Hepatocyte (in vitro differentiated cells): ENCODE results near the gene OR9A4. TPM values are rescaled to one million over a fixed set of nuclear protein-coding genes. Genes with fewer than 3 reads are reported as not detected.

Source experiments
- DNase-seq: peaks from one replicate; pipeline ENCODE4 v3.0.0-alpha.2; 2016; ENCODE audit warnings: low spot score
- H2AFZ ChIP-seq: fragments of 200-600 bp; sonication (generic); 2 replicates; pipeline ENCODE4 v1.6.0; 2016; ENCODE audit warnings: antibody characterized with exemption, mild to moderate bottlenecking
- H3K27ac ChIP-seq: fragments of 200-600 bp; sonication (generic); 2 replicates; pipeline ENCODE4 v1.5.1; 2016; ENCODE audit warnings: mild to moderate bottlenecking
- H3K27me3 ChIP-seq: fragments of 200-600 bp; sonication (generic); 2 replicates; pipeline ENCODE4 v1.6.1; 2016
- H3K36me3 ChIP-seq: fragments of 200-600 bp; sonication (generic); replicated peaks from 2 replicates; pipeline ENCODE4 v1.5.1; 2016; ENCODE audit warnings: low read depth; ENCODE audit not compliant: insufficient read depth
- H3K4me1 ChIP-seq: fragments of 200-600 bp; sonication (generic); 2 replicates; pipeline ENCODE4 v1.5.1; 2016; ENCODE audit warnings: mild to moderate bottlenecking, moderate library complexity; ENCODE audit not compliant: insufficient read depth
- H3K4me2 ChIP-seq: fragments of 200-600 bp; sonication (generic); 2 replicates; pipeline ENCODE4 v1.6.0; 2016
- H3K4me3 ChIP-seq: fragments of 200-600 bp; sonication (generic); 2 replicates; pipeline ENCODE4 v1.5.1; 2016; ENCODE audit warnings: mild to moderate bottlenecking
- H3K79me2 ChIP-seq: fragments of 200-600 bp; sonication (generic); 2 replicates; pipeline ENCODE4 v1.6.0; 2017; ENCODE audit warnings: mild to moderate bottlenecking
- H3K9me2 ChIP-seq: fragments of 200-600 bp; sonication (generic); replicated peaks from 2 replicates; pipeline ENCODE4 v1.6.0; 2017; ENCODE audit warnings: mild to moderate bottlenecking; ENCODE audit not compliant: insufficient read depth
- H3K9me3 ChIP-seq: fragments of 200-600 bp; sonication (generic); 2 replicates; pipeline ENCODE4 v1.5.1; 2016; ENCODE audit warnings: low read depth, mild to moderate bottlenecking
- H4K20me1 ChIP-seq: fragments of 200-600 bp; sonication (generic); 2 replicates; pipeline ENCODE4 v1.6.0; 2016; ENCODE audit warnings: mild to moderate bottlenecking; ENCODE audit not compliant: insufficient read depth, poor library complexity, severe bottlenecking
- EZH2 ChIP-seq: fragments of 200-600 bp; sonication (generic); IDR thresholded peaks from 2 replicates; pipeline ENCODE4 v1.6.1; 2016; ENCODE audit warnings: antibody characterized with exemption, mild to moderate bottlenecking, borderline replicate concordance
- EZH2phosphoT487 ChIP-seq: fragments of 200-600 bp; sonication (generic); IDR thresholded peaks from one replicate; pipeline ENCODE4 v1.6.1; 2018; ENCODE audit warnings: antibody characterized with exemption, mild to moderate bottlenecking, low read depth, moderate library complexity; ENCODE audit not compliant: unreplicated experiment, severe bottlenecking
- WGBS: methylation state at CpG from one replicate; pipeline ENCODE4 v1.1.6; 2016; ENCODE audit warnings: low lambda C conversion rate; ENCODE audit errors: missing lambda C conversion rate; 5-methylcytosine and 5-hydroxymethylcytosine counted together
- polyA plus RNA-seq: library from polyadenylated mRNA; unstranded; fragments of >200 nt; fragmentation: Nextera tagmentation; extraction: Ambion mirVana; gene quantifications from 2 replicates; pipeline ENCODE4 v1.2.1, GENCODE V29; 2016
- total RNA-seq: library from RNA; depleted of rRNA; stranded (reverse); fragments of >200 nt; gene quantifications from 2 replicates; pipeline ENCODE4 v1.2.3, GENCODE V29; 2014
- TF ChIP-seq, protein P1 (sequence below): fragments of 200-600 bp; sonication (generic); IDR thresholded peaks from 2 replicates; pipeline ENCODE4 v1.5.1; 2016; ENCODE audit warnings: antibody characterized with exemption, mild to moderate bottlenecking; ENCODE audit not compliant: poor library complexity

The OR9A4 gene
- total and polyA plus RNA-seq, 2 experiments from 2014 or later: not detected

DNA sequence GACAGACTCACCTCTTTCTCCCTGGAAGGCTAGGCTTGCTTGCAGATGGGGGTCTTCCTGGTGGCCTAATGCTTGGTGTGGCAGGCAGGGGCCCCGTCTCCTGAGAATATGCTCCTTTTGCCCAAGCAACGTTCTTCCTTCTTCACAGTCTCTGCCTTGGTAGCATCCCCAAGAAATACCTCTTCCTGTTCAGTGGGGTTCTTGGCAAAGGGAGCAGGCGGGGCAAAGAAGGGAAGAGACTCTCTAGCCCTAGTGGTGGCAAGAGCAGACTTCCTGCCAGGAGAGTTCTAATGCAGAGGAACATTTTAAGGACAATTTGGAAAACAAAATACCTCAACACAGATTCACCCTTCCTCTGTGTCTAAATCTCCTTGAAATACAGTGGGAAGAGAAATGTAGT lies 30.6 kb downstream of the OR9A4 start, which contains the start of gene CLEC5A:
Gene CLEC5A, minus strand, starts transcription at position 179 of the 400 bp plus-strand sequence. CDS start 682 bp downstream, outside the sequence.
- Histone ChIP-seq H3K27me3 (no peaks in the 10 kb centered on the region), H3K4me2 (no peak within 1 kb of the TSS), H4K20me1 (no peaks in the 10 kb centered on the region), H3K27ac (no peak within 1 kb of the TSS), H3K4me1 (no peaks in the 10 kb centered on the region), H3K79me2 (no peaks in the 10 kb centered on the region), H3K9me2 (no peaks in the 10 kb centered on the region), H3K36me3 (no peaks in the 10 kb centered on the region), H3K4me3 (no peak within 1 kb of the TSS), H2AFZ (no peak within 1 kb of the TSS), H3K9me3 (no peaks in the 10 kb centered on the region)
- whole genome bisulfite sequencing: 87% methylated on average over 3 of the region's 3 CpGs
- TF ChIP-seq, protein P1, sequence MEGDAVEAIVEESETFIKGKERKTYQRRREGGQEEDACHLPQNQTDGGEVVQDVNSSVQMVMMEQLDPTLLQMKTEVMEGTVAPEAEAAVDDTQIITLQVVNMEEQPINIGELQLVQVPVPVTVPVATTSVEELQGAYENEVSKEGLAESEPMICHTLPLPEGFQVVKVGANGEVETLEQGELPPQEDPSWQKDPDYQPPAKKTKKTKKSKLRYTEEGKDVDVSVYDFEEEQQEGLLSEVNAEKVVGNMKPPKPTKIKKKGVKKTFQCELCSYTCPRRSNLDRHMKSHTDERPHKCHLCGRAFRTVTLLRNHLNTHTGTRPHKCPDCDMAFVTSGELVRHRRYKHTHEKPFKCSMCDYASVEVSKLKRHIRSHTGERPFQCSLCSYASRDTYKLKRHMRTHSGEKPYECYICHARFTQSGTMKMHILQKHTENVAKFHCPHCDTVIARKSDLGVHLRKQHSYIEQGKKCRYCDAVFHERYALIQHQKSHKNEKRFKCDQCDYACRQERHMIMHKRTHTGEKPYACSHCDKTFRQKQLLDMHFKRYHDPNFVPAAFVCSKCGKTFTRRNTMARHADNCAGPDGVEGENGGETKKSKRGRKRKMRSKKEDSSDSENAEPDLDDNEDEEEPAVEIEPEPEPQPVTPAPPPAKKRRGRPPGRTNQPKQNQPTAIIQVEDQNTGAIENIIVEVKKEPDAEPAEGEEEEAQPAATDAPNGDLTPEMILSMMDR: no peak
- TF ChIP-seq EZH2phosphoT487 (no peak), EZH2 (no peak)
- no peak for DNase-seq

DNA sequence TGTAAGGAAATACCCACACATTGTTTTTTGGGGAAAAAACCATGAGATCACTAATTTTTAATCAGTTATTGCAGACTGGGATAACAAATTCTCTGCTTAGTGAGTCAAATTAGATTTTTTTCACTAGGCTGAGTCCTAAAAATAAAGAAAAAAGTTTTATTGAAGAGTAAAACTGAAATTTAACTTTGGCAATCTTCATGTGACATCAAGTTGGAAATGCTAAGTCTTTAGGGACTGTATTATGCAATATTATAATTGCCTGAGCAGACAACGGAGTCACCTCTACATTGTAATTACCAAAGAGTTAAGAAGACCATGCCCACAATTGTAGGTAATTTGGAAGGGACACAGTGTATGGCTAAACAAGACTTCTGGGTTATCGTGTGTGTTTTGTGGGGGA lies 32.8 kb downstream of the OR9A4 start:
- Histone ChIP-seq H3K79me2 (no peaks in the 10 kb centered on the region), H3K27ac (no peak overlapping the region), H3K4me2 (no peak overlapping the region), H3K9me2 (no peaks in the 10 kb centered on the region), H3K4me1 (no peaks in the 10 kb centered on the region), H3K9me3 (no peaks in the 10 kb centered on the region), H4K20me1 (no peaks in the 10 kb centered on the region), H3K4me3 (no peak overlapping the region), H2AFZ (no peak overlapping the region), H3K36me3 (no peaks in the 10 kb centered on the region), H3K27me3 (no peaks in the 10 kb centered on the region)
- no peak for TF ChIP-seq EZH2
- TF ChIP-seq EZH2phosphoT487: no peak
- TF ChIP-seq, protein P1: no peak
- 88% methylated on average over 2 of the region's 2 CpGs for WGBS
- no peak for DNase-seq

DNA sequence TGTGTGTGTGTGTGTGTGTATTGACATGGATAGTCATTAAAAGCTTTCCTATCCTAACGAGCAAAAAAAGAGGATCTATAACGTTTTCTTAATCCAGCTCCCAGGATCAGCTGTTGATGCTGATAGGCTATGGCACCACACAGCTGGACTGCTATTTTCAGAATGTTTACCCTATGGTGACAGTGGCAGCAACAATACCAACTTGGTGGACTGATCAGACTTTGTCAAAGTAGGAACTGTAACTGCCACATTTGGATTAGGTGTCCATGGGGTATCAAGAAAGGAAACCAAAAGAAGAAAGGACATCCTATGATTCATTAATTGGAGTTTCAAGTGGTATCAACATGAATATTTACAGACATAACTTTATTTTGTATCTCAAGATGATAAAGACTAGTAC lies 33.3 kb downstream of the OR9A4 start:
- Histone ChIP-seq H4K20me1 (no peaks in the 10 kb centered on the region), H3K79me2 (no peaks in the 10 kb centered on the region), H3K36me3 (no peaks in the 10 kb centered on the region), H3K4me1 (no peaks in the 10 kb centered on the region), H3K4me2 (no peak overlapping the region), H3K27me3 (no peaks in the 10 kb centered on the region), H2AFZ (no peak overlapping the region), H3K9me3 (no peaks in the 10 kb centered on the region), H3K27ac (no peak overlapping the region), H3K4me3 (no peak overlapping the region), H3K9me2 (no peaks in the 10 kb centered on the region)
- no peak for DNase-seq
- WGBS: 81% methylated on average over 2 of the region's 2 CpGs
- no peak for TF ChIP-seq EZH2phosphoT487
- TF ChIP-seq EZH2: no peak
- TF ChIP-seq, protein P1: no peak

DNA sequence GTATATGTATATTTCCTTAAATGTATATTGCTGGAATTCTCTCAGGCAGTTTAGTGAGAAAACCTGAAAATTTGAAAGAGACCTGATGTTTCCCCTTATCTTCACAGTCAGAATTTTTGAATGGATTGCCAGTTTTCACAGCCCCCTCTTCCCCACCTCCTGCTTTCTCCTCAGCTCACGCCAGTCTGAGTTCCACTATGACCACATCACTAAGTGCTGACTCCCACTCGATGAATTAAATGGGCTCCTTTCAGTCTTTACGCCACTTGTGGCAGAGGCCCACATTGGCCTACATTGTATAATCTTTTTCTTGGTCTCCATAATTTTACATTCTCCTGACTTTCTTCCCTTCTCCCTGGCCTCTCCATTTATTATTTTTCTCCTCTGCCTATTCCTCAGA lies 33.7 kb downstream of the OR9A4 start:
- Histone ChIP-seq H2AFZ (no peak overlapping the region), H3K36me3 (no peaks in the 10 kb centered on the region), H3K9me2 (no peaks in the 10 kb centered on the region), H3K27ac (no peak overlapping the region), H3K4me1 (no peaks in the 10 kb centered on the region), H3K9me3 (no peaks in the 10 kb centered on the region), H3K4me3 (no peak overlapping the region), H3K4me2 (no peak overlapping the region), H3K79me2 (no peaks in the 10 kb centered on the region), H4K20me1 (no peaks in the 10 kb centered on the region), H3K27me3 (no peaks in the 10 kb centered on the region)
- no peak for DNase-seq
- WGBS: 83% methylated on average over 3 of the region's 3 CpGs
- TF ChIP-seq, protein P1: no peak
- no peak for TF ChIP-seq EZH2
- TF ChIP-seq EZH2phosphoT487: no peak
